Neural cell (in vitro differentiated cells): ENCODE results near the gene MORC3.

ENCODE experiments used
- EP300 ChIP-seq: fragments of 450-650 bp; conservative IDR thresholded peaks from 2 replicates; pipeline ENCODE4 v1.6.1; 2014; ENCODE audit warnings: antibody characterized with exemption, mild to moderate bottlenecking, moderate library complexity; ENCODE audit not compliant: poor library complexity, severe bottlenecking
- EZH2 ChIP-seq: fragments of 200-600, 300-800 bp; shearing (Covaris generic), sonication (generic); IDR thresholded peaks from 2 replicates; pipeline ENCODE4 v1.6.1; 2014; ENCODE audit warnings: antibody characterized with exemption, low read length, borderline replicate concordance, mild to moderate bottlenecking; ENCODE audit not compliant: insufficient read depth, poor library complexity, severe bottlenecking
- RAD21 ChIP-seq: fragments of 450-650 bp; conservative IDR thresholded peaks from 2 replicates; pipeline ENCODE4 v1.6.1; 2014; ENCODE audit warnings: antibody characterized with exemption, mild to moderate bottlenecking, moderate library complexity
- TF ChIP-seq, protein P1 (sequence below): fragments of 450-650 bp; IDR thresholded peaks from 2 replicates; pipeline ENCODE4 v1.5.1; 2014; ENCODE audit warnings: antibody characterized with exemption, mild to moderate bottlenecking, moderate library complexity; ENCODE audit not compliant: poor library complexity, severe bottlenecking

- TF ChIP-seq, protein P1, sequence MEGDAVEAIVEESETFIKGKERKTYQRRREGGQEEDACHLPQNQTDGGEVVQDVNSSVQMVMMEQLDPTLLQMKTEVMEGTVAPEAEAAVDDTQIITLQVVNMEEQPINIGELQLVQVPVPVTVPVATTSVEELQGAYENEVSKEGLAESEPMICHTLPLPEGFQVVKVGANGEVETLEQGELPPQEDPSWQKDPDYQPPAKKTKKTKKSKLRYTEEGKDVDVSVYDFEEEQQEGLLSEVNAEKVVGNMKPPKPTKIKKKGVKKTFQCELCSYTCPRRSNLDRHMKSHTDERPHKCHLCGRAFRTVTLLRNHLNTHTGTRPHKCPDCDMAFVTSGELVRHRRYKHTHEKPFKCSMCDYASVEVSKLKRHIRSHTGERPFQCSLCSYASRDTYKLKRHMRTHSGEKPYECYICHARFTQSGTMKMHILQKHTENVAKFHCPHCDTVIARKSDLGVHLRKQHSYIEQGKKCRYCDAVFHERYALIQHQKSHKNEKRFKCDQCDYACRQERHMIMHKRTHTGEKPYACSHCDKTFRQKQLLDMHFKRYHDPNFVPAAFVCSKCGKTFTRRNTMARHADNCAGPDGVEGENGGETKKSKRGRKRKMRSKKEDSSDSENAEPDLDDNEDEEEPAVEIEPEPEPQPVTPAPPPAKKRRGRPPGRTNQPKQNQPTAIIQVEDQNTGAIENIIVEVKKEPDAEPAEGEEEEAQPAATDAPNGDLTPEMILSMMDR = no peak
- TF ChIP-seq EZH2 (no peak), RAD21 (no peak), EP300 (no peak)
Observed at GRCh38 chr21:36423771-36424433, 103.9 kb downstream of the MORC3 start.
